Kidney (tissue), 14 donors: ENCODE measurements around the gene DPH3. TPM values are rescaled to one million over a fixed set of nuclear protein-coding genes. Genes with fewer than 3 reads are reported as not detected.

Experiments
- DNase-seq, 5 donors: peaks; one replicate each; pipeline ENCODE4 v3.0.0-alpha.2; 2013 to 2020
- FAIRE-seq: peaks from 2 replicates; lab custom pipeline; 2012; peaks lifted over from hg19 to GRCh38; lab: Jason Lieb, UNC
- H3K27ac ChIP-seq, 2 donors: one replicate each; pipeline ENCODE4 v1.7.0; 2013; ENCODE audit warnings: low read depth in 2 of 2, low read length in 2 of 2, inconsistent platforms in 1 of 2
- H3K27me3 ChIP-seq: one replicate; pipeline ENCODE4 v1.7.1; 2013; ENCODE audit warnings: low read length, inconsistent platforms; ENCODE audit not compliant: control insufficient read depth, insufficient read depth
- H3K36me3 ChIP-seq, 3 donors: one replicate each; pipeline versions ENCODE4 v1.7.0 to v1.7.1; 2013; ENCODE audit warnings: low read length in 3 of 3, control low read depth in 1 of 3, inconsistent platforms in 1 of 3; ENCODE audit not compliant: insufficient read depth in 3 of 3, control insufficient read depth in 2 of 3
- H3K4me1 ChIP-seq, 3 donors: one replicate each; pipeline versions ENCODE4 v1.7.0 to v1.7.1; 2013; ENCODE audit warnings: low read length in 3 of 3, inconsistent platforms in 1 of 3, low read depth in 1 of 3; ENCODE audit not compliant: control insufficient read depth in 2 of 3, insufficient read depth in 2 of 3
- H3K4me3 ChIP-seq, 3 donors: one replicate each; pipeline versions ENCODE4 v1.7.0 to v1.8.1; 2013; ENCODE audit warnings: low read length in 3 of 3, control low read depth in 1 of 3, inconsistent platforms in 1 of 3
- H3K9ac ChIP-seq, 3 donors: one replicate each; pipeline versions ENCODE4 v1.7.0 to v1.7.1; 2013; ENCODE audit warnings: low read length in 3 of 3, control low read depth in 1 of 3, inconsistent platforms in 1 of 3
- H3K9me3 ChIP-seq, 3 donors: one replicate each; pipeline versions ENCODE4 v1.7.0 to v1.7.1; 2013; ENCODE audit warnings: low read length in 3 of 3, control low read depth in 1 of 3, inconsistent platforms in 1 of 3; ENCODE audit not compliant: control insufficient read depth in 2 of 3, insufficient read depth in 1 of 3
- intact Hi-C: fragments of 100-400 bp; cut with DNase I; formaldehyde crosslinking; loops from one replicate; pipeline ENCODE4 v1.11.1; 2022
- polyA plus RNA-seq: library from polyadenylated mRNA; stranded (reverse); fragments of 350-450 nt; fragmentation: Illumina TruSeq; extraction: RNeasy Lipid Tissue Mini Kit (QIAGEN cat#74804); gene quantifications from one replicate; pipeline ENCODE4 v1.2.3, GENCODE V29; 2014; ENCODE audit warnings: low read depth, low replicate concordance; ENCODE audit not compliant: insufficient read depth
- total RNA-seq: library from RNA; stranded (reverse); fragmentation: NEBNext Ultra II Directional; extraction: Animal tissue kit (Norgen Biotek cat#: 25700); gene quantifications from one replicate; pipeline ENCODE4 v1.2.1, GENCODE V29; 2021
- TF ChIP-seq, protein P1 (sequence below): IDR thresholded peaks from 3 replicates; pipeline ENCODE4 v1.5.1; 2012; ENCODE audit warnings: mild to moderate bottlenecking, moderate library complexity, borderline replicate concordance; ENCODE audit not compliant: insufficient read depth; ENCODE audit errors: extremely low read depth
- donor health status: control.
- donor health status: control.
- donor health status: control.
- donor health status: control.
- donor health status: control.
- donor health status: DM: yes; HTN: yes; CAD: no.
- donor health status: Normal renal cell carcinoma (clear cell type).

The DPH3 gene
- total and polyA plus RNA-seq, 2 donors from 2014 or later: 16.3 to 19.3 TPM

DNA sequence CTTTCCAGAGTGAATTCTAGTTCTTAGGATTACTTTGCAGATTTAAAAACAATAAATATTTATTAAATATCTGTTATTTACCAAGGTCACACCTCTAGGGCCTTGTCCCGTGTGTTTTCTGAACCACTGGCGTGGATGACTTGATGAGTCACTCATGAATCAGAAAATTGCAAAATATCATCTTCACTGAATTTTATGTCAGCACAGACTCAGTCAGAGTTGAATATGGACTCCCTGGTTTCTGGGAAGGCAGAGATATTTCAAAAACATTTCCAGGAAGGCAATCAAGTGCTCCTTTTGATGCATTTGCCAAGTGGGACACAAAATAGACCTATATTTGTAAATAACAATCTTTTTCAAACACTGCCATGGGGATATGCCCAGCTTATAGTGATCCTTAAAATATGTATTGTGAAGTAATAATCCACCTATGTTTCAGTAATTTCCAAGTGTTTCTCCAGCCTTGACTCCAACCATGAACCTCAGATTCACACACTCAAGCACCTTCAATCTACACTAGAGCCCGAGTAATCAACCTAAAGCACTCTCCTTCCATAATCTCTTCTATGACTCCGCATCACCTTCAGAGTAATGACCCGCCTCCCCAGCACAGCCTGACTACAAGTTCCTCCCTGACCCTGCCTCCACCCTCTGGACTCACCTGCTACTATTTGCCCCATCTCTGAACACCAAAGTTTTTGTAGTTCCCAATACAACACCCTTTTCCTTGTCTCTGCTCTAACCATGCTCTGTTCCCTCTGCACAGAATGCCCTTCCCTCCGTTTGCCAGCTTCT is 24.3 kb downstream of the DPH3 start:
- H3K9me3 ChIP-seq: no peaks in the 10 kb centered on the region
- TF ChIP-seq, protein P1, sequence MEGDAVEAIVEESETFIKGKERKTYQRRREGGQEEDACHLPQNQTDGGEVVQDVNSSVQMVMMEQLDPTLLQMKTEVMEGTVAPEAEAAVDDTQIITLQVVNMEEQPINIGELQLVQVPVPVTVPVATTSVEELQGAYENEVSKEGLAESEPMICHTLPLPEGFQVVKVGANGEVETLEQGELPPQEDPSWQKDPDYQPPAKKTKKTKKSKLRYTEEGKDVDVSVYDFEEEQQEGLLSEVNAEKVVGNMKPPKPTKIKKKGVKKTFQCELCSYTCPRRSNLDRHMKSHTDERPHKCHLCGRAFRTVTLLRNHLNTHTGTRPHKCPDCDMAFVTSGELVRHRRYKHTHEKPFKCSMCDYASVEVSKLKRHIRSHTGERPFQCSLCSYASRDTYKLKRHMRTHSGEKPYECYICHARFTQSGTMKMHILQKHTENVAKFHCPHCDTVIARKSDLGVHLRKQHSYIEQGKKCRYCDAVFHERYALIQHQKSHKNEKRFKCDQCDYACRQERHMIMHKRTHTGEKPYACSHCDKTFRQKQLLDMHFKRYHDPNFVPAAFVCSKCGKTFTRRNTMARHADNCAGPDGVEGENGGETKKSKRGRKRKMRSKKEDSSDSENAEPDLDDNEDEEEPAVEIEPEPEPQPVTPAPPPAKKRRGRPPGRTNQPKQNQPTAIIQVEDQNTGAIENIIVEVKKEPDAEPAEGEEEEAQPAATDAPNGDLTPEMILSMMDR: no peak
- DNase-seq (no peak), FAIRE-seq (no peak)
- H3K9ac ChIP-seq: no peak overlapping the region
- H3K4me1 ChIP-seq: no peaks in the 10 kb centered on the region
- H3K36me3 ChIP-seq: no peaks in the 10 kb centered on the region
- H3K4me3 ChIP-seq: no peak overlapping the region
- intact Hi-C loops: loop anchor here (10.0 kb wide), 2 partner anchors 196 to 426 kb away; no protein-coding TSS in a partner anchor
- no peaks in the 10 kb centered on the region for H3K27me3 ChIP-seq
- no peak overlapping the region for H3K27ac ChIP-seq

DNA sequence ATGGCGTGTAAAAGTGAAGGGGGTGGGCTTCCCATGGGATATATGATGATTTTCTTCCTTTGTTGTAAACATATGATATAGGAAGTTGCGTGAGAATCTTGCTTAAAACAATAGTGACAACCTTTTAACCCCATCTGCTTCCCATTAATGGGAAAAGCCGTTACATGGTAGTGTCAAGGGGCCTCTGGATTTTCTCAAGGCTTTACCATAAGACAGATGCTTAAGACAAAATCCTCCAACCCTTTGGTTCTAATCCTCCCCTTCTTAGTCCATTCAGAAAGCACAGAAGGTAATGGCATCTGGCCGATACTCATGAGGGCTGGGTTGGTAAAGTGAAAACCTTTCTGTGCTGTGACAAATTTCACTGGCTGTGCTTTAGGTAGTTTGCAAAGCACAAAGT is 25.0 kb downstream of the DPH3 start:
- intact Hi-C loops: loop anchor here (10.0 kb wide), 2 partner anchors 195 to 425 kb away; no protein-coding TSS in a partner anchor
- no peaks in the 10 kb centered on the region for H3K36me3 ChIP-seq
- H3K4me3 ChIP-seq: no peak overlapping the region
- FAIRE-seq (no peak), DNase-seq (no peak)
- H3K27me3 ChIP-seq: no peaks in the 10 kb centered on the region
- no peaks in the 10 kb centered on the region for H3K4me1 ChIP-seq
- H3K27ac ChIP-seq: no peak overlapping the region
- H3K9ac ChIP-seq: no peak overlapping the region
- TF ChIP-seq, protein P1: no peak
- no peaks in the 10 kb centered on the region for H3K9me3 ChIP-seq

DNA sequence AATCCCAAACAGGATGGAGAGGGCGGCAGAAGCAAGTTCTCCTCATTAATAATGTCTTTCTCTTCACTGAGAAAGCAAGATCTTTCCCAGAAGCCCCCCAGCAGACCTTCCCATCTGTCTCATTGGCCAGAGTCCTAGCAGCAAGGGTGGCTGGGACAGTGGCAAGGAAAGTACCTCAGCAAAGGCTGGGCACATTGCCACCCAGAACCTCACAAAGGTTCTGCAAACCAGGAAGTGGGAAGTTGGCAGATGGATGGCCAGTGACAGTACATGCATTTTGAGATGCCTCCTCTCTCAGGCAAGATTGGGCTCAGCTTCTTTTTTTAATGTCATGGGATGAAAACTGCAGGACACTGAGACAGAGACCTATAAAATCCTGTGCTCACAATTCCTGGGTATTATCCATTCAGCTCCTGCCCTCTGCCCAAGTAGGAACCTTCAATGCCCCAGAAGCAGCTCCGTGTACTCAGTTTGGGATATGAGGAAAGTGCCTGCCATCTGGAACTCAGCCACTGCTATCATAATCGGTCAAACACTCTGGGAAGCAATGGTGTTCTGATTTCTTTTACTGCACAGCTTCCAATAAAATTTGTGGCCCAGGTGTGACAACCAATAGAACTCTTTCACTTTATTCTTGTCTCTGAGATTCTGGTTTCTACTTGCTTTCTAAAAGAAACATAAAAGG is 25.5 kb downstream of the DPH3 start:
- Histone ChIP-seq H3K4me3 (no peak overlapping the region), H3K27me3 (no peaks in the 10 kb centered on the region), H3K27ac (no peak overlapping the region), H3K9me3 (no peaks in the 10 kb centered on the region), H3K9ac (no peak overlapping the region), H3K4me1 (no peaks in the 10 kb centered on the region), H3K36me3 (no peaks in the 10 kb centered on the region)
- DNase-seq (no peak), FAIRE-seq (no peak)
- TF ChIP-seq, protein P1: no peak
- intact Hi-C loops: no loop called here
